ENCODE data around the gene SLC16A14. TPM values are rescaled to one million over a fixed set of nuclear protein-coding genes. Genes with fewer than 3 reads are reported as not detected.

Gene SLC16A14
- total and polyA plus RNA-seq, 8 donors, result 0.15 to 2.3 (median 0.59) TPM

DNA sequence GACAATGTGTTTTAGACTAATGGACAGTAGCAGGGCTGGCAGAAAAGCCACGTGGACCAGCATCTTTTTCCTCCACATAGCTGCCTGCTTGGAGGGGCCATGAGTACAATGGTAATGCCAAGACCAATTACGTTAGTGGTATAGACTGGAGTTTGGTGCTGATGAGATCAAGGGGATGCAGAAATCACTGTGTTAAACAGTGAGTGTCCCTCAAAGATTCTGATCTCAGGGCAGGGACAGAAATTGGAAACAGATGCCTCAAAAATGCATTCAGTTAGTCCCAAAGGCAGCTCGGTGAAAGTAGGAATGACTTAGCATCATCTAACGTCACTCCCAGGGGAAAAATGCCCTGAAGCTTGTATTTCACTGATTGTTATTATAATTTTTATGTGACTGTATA is 72.4 kb downstream of the SLC16A14 start:
- TF ChIP-seq, protein P1, sequence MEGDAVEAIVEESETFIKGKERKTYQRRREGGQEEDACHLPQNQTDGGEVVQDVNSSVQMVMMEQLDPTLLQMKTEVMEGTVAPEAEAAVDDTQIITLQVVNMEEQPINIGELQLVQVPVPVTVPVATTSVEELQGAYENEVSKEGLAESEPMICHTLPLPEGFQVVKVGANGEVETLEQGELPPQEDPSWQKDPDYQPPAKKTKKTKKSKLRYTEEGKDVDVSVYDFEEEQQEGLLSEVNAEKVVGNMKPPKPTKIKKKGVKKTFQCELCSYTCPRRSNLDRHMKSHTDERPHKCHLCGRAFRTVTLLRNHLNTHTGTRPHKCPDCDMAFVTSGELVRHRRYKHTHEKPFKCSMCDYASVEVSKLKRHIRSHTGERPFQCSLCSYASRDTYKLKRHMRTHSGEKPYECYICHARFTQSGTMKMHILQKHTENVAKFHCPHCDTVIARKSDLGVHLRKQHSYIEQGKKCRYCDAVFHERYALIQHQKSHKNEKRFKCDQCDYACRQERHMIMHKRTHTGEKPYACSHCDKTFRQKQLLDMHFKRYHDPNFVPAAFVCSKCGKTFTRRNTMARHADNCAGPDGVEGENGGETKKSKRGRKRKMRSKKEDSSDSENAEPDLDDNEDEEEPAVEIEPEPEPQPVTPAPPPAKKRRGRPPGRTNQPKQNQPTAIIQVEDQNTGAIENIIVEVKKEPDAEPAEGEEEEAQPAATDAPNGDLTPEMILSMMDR (IDR thresholded peaks at IDR 0.05), result no peak
- H3K4me3 ChIP-seq, result no peak overlapping the region
- WGBS, 2 donors, result 89 to 93% methylated on average over 4 of the region's 4 CpGs

DNA sequence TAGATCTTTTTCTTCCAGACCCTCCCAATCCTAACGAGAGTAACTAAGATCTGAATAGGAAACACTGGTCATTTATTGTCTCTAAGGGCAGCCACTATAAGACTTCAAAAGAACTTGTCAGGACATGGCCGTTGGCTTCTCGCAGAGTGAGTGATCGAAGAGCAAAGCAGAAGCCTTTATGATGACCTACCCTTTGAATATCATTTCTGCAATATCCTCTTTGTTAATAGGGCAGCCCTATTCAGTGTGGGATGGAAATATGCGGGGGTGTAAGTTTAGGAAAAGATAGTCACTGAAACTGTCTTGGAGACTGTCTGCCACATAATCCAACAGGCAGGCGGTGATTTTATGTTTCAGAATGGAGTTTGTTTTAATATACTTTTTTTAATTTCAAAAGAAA is 75.5 kb downstream of the SLC16A14 start:
- no peaks in the 10 kb centered on the region for H3K9me3 ChIP-seq
- no peak overlapping the region for H3K27ac ChIP-seq
- intact Hi-C loops (cut with DNase I), result no loop called here
- ATAC-seq (no peak), FAIRE-seq (no peak), DNase-seq (no peak)
- H3K4me1 ChIP-seq, result no peaks in the 10 kb centered on the region
- no peaks in the 10 kb centered on the region for H3K36me3 ChIP-seq
- TF ChIP-seq, protein P1 (IDR thresholded peaks at IDR 0.05), result no peak
- WGBS, 2 donors, result 91 to 94% methylated on average over 6 of the region's 6 CpGs
- H3K4me3 ChIP-seq, result no peak overlapping the region
- H3K27me3 ChIP-seq, result no peaks in the 10 kb centered on the region

More for the DNA sequence above, 72.4 kb downstream of the SLC16A14 start:
- H3K4me1 ChIP-seq, result no peaks in the 10 kb centered on the region
- no peak for FAIRE-seq
- intact Hi-C loops (cut with DNase I), result no loop called here
- no peak overlapping the region for H3K27ac ChIP-seq
- ATAC-seq, result no peak
- no peak for DNase-seq
- H3K9me3 ChIP-seq, result no peaks in the 10 kb centered on the region
- H3K36me3 ChIP-seq, result no peaks in the 10 kb centered on the region
- no peaks in the 10 kb centered on the region for H3K27me3 ChIP-seq

Other genes starting within 250 kb of the SLC16A14 start
- 100 to 1,000 TPM in 1 of 6 donors, 10 to 100 TPM in 5; 51.5 to 106 (median 63.7) TPM for gene TRIP12, start 146.9 kb downstream of the SLC16A14 start, total RNA-seq
- gene TRIP12, start 146.9 kb downstream of the SLC16A14 start, polyA plus RNA-seq, result 10 to 100 TPM; 12.2 to 17.7 TPM
- gene FBXO36, start 146.4 kb downstream of the SLC16A14 start, total RNA-seq, result 1 to 10 TPM; 1.0 to 1.8 (median 1.2) TPM
- 1 to 10 TPM in 1 of 2 donors, under 1 TPM in 1; 0.84 to 1.6 TPM for gene FBXO36, start 146.4 kb downstream of the SLC16A14 start, polyA plus RNA-seq
- gene SP110, start 151.1 kb upstream of the SLC16A14 start, total RNA-seq, result 10 to 100 TPM in 1 of 6 donors, 1 to 10 TPM in 5; 4.3 to 13.7 (median 7.5) TPM
- gene SP110, start 151.1 kb upstream of the SLC16A14 start, polyA plus RNA-seq, result 1 to 10 TPM; 7.8 to 8.2 TPM
- 1 to 10 TPM in 1 of 6 donors, under 1 TPM in 5; 0.16 to 1.5 (median 0.34) TPM for gene SP140, start 156.8 kb upstream of the SLC16A14 start, total RNA-seq
- gene SP140, start 156.8 kb upstream of the SLC16A14 start, polyA plus RNA-seq, result under 1 TPM; 0.12 to 0.65 TPM